Mesenchymal stem cell (in vitro differentiated cells and primary cell): ENCODE measurements around the gene MSL3B.

ENCODE experiments used
- DNase-seq: peaks from one replicate; pipeline ENCODE4 v3.0.0-alpha.2; 2013
- H2AFZ ChIP-seq: one replicate; pipeline ENCODE4 v1.6.1; 2013; ENCODE audit warnings: low read depth, mild to moderate bottlenecking, control low read depth, inconsistent platforms, low read length, moderate library complexity
- H2AK5ac ChIP-seq: 2 replicates; pipeline ENCODE4 v1.6.1; 2013; ENCODE audit warnings: low read length, moderate library complexity, mild to moderate bottlenecking, inconsistent platforms; ENCODE audit not compliant: severe bottlenecking
- H2BK120ac ChIP-seq: one replicate; pipeline ENCODE4 v1.6.1; 2013; ENCODE audit warnings: low read depth, mild to moderate bottlenecking, inconsistent platforms, low read length, moderate library complexity
- H2BK12ac ChIP-seq, 2 experiments: one replicate each; pipeline ENCODE4 v1.6.1; 2013; ENCODE audit warnings: inconsistent platforms in 2 of 2, low read length in 2 of 2, mild to moderate bottlenecking in 2 of 2, moderate library complexity in 2 of 2, control low read depth in 1 of 2
- H2BK15ac ChIP-seq: one replicate; pipeline ENCODE4 v1.6.1; 2013; ENCODE audit warnings: mild to moderate bottlenecking, low read depth, inconsistent platforms; ENCODE audit not compliant: poor library complexity, severe bottlenecking
- H2BK5ac ChIP-seq: 2 replicates; pipeline ENCODE4 v1.6.1; 2013; ENCODE audit warnings: low read depth, mild to moderate bottlenecking, low read length, control low read depth, inconsistent platforms; ENCODE audit not compliant: poor library complexity, severe bottlenecking
- H3K14ac ChIP-seq, 2 experiments: one replicate each; pipeline ENCODE4 v1.6.1; 2013; ENCODE audit warnings: inconsistent platforms in 2 of 2, low read length in 2 of 2, control low read depth in 1 of 2, mild to moderate bottlenecking in 1 of 2, moderate library complexity in 1 of 2
- H3K18ac ChIP-seq, 2 experiments: one replicate each; pipeline ENCODE4 v1.6.1; 2013; ENCODE audit warnings: inconsistent platforms in 2 of 2, low read length in 2 of 2, control low read depth in 1 of 2, low read depth in 1 of 2, mild to moderate bottlenecking in 1 of 2
- H3K23ac ChIP-seq, 2 experiments: one replicate each; pipeline ENCODE4 v1.6.1; 2013; ENCODE audit warnings: inconsistent platforms in 2 of 2, low read length in 2 of 2, mild to moderate bottlenecking in 2 of 2, moderate library complexity in 2 of 2, control low read depth in 1 of 2
- H3K27ac ChIP-seq: 2 replicates; pipeline ENCODE4 v1.5.1; 2013; ENCODE audit warnings: mild to moderate bottlenecking, moderate library complexity, low read length, control low read depth, inconsistent platforms; ENCODE audit not compliant: poor library complexity, severe bottlenecking
- H3K27me3 ChIP-seq, 2 experiments: 2 replicates each; pipeline versions ENCODE4 v1.6.1 to v1.7.0; 2013; ENCODE audit warnings: low read length in 2 of 2, mild to moderate bottlenecking in 2 of 2, moderate library complexity in 2 of 2, control low read depth in 1 of 2, inconsistent platforms in 1 of 2; ENCODE audit not compliant: control insufficient read depth in 1 of 2, insufficient read depth in 1 of 2
- H3K36me3 ChIP-seq, 2 experiments: 2 replicates each; pipeline versions ENCODE4 v1.6.1 to v1.7.0; 2013; ENCODE audit warnings: low read length in 2 of 2, control low read depth in 1 of 2, inconsistent platforms in 1 of 2, low read depth in 1 of 2, mild to moderate bottlenecking in 1 of 2; ENCODE audit not compliant: insufficient read depth in 2 of 2, control insufficient read depth in 1 of 2
- H3K4ac ChIP-seq, 2 experiments: one replicate each; pipeline ENCODE4 v1.6.1; 2013; ENCODE audit warnings: inconsistent platforms in 2 of 2, low read length in 2 of 2, mild to moderate bottlenecking in 2 of 2, moderate library complexity in 2 of 2, control low read depth in 1 of 2, low read depth in 1 of 2
- H3K4me1 ChIP-seq: 2 replicates; pipeline ENCODE4 v1.6.1; 2013; ENCODE audit warnings: low read depth, low read length, control low read depth; ENCODE audit not compliant: control insufficient read depth, insufficient read depth
- H3K4me2 ChIP-seq: 2 replicates; pipeline ENCODE4 v1.6.1; 2013; ENCODE audit warnings: low read length, mild to moderate bottlenecking, inconsistent platforms; ENCODE audit not compliant: poor library complexity, severe bottlenecking
- H3K4me3 ChIP-seq, 2 experiments: 2 replicates each; pipeline versions ENCODE4 v1.5.1 to v1.7.0; 2013; ENCODE audit warnings: low read length in 2 of 2, mild to moderate bottlenecking in 2 of 2, control low read depth in 1 of 2, low read depth in 1 of 2; ENCODE audit not compliant: insufficient read depth in 1 of 2
- H3K79me1 ChIP-seq: replicated peaks from 2 replicates; pipeline ENCODE4 v1.6.1; 2013; ENCODE audit warnings: mild to moderate bottlenecking, control low read depth, low read length, inconsistent platforms; ENCODE audit not compliant: poor library complexity, severe bottlenecking
- H3K9ac ChIP-seq: 2 replicates; pipeline ENCODE4 v1.7.0; 2013; ENCODE audit warnings: mild to moderate bottlenecking, low read length, moderate library complexity
- H3K9me3 ChIP-seq: 2 replicates; pipeline ENCODE4 v1.7.0; 2013; ENCODE audit warnings: mild to moderate bottlenecking, low read length; ENCODE audit not compliant: control insufficient read depth
- H4K8ac ChIP-seq: one replicate; pipeline ENCODE4 v1.6.1; 2013; ENCODE audit warnings: inconsistent platforms, mild to moderate bottlenecking, low read length, moderate library complexity
- H4K91ac ChIP-seq: one replicate; pipeline ENCODE4 v1.6.1; 2013; ENCODE audit warnings: mild to moderate bottlenecking, low read length, inconsistent platforms
- whole genome bisulfite sequencing: methylation state at CpG from one replicate; pipeline ENCODE4 v1.1.7; 2013; ENCODE audit warnings: mixed read lengths; 5-methylcytosine and 5-hydroxymethylcytosine counted together

Gene MSL3B

DNA sequence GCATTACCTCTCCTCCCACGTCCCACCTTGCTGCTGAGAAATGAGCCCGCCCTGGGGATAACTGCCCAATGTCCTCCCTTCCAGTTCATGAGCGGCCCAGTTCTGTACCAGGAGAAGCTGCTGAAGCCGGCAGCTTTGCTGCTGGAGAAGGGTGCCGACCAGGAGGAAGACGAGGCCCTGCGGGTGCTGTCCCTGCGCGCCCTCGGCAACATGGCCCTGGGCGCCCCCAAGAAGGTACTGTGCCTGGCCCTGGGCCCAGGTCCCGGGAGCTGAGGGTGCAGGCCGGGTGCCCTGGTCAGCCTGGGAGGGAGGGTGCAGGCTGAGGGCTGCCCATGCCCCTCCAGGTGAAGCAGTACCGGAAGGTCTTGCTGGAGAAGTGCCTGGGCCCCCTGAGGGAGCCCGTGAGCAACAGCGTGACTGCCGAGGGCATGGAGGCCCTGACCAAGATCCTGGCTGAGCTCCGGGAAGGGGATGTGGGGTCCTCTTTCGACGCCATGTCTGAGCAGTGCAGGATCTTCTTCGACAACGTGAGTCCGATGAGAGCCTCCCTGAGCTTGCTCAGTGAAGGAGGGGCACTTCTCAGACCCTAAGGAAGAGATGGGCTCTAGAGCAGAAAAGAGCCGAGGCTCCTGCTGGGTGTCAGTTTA, 39.5 kb downstream of the MSL3B start:
- Histone ChIP-seq H3K18ac (no peak overlapping the region), H2AK5ac (no peak overlapping the region), H4K91ac (no peak overlapping the region), H4K8ac (no peak overlapping the region), H3K4ac (no peak overlapping the region), H2BK12ac (no peak overlapping the region), H3K23ac (no peak overlapping the region), H3K9me3 (no peaks in the 10 kb centered on the region), H3K14ac (no peak overlapping the region), H3K4me1 (peaks cover 3% of the 10 kb centered on the region), H3K4me2 (no peak overlapping the region), H3K27ac (no peak overlapping the region), H2AFZ (no peak overlapping the region), H3K36me3 (no peaks in the 10 kb centered on the region), H3K27me3 (peaks cover 0 to 5% of the 10 kb centered on the region in 2 experiments), H3K79me1 (peaks cover 1% of the 10 kb centered on the region), H2BK5ac (no peak overlapping the region), H2BK15ac (no peak overlapping the region), H3K4me3 (peak overlapping the region in 1 of 2 experiments; percentile 18), H3K9ac (no peak overlapping the region), H2BK120ac (no peak overlapping the region)
- no peak for DNase-seq
- WGBS: 88% methylated on average over 24 of the region's 24 CpGs

DNA sequence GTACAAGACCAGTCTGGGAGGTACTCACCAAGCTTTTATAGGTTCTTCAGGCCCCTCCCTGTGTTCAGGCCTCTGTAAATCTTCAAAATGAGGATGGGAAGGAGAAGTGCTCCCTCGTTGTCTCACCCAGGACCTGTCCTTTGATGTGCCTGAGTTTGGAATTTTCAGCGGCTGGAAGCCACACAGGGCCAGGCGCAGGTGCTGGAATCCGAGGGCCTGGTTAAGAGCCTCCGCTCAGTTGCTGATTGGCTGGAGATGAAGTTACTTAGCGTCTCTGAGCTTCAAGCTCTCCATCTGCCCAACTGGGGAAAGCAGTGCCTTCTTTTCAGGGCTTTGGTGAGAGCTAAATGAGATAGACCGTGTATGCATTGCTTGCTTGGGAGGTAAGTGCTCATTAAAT, 43.8 kb downstream of the MSL3B start:
- Histone ChIP-seq H3K27me3 (peaks cover 21 to 27% of the 10 kb centered on the region in 2 experiments), H3K4ac (no peak overlapping the region), H2AFZ (no peak overlapping the region), H3K9ac (no peak overlapping the region), H3K9me3 (no peaks in the 10 kb centered on the region), H2AK5ac (no peak overlapping the region), H3K36me3 (no peaks in the 10 kb centered on the region), H3K4me3 (no peak overlapping the region), H2BK120ac (no peak overlapping the region), H3K4me2 (no peak overlapping the region), H4K8ac (no peak overlapping the region), H2BK5ac (no peak overlapping the region), H3K18ac (no peak overlapping the region), H2BK12ac (no peak overlapping the region), H3K27ac (no peak overlapping the region), H3K14ac (no peak overlapping the region), H3K79me1 (no peaks in the 10 kb centered on the region), H4K91ac (no peak overlapping the region), H2BK15ac (no peak overlapping the region), H3K23ac (no peak overlapping the region), H3K4me1 (no peaks in the 10 kb centered on the region)
- DNase-seq: no peak
- 75% methylated on average over 7 of the region's 7 CpGs for WGBS

DNA sequence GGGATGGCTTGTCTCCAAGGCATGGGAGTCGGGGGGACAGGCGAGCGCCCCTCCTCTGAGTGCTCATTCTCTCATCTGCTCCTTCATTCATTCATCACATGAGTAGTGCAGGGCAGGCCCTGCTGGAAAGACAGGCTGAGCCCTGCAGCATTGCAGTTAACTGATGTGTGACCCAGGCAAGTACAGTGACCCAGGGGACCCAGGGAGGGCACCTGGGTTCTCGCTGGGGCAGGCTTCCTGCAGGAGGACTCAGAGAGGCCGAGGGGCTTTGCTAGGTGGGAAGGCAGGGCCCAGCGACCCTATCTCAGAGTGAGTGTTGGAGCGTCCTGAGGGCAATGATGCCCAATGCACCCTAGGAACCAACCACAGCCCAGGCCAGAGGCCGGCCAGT, 44.5 kb downstream of the MSL3B start:
- no peak overlapping the region for H3K4me3 ChIP-seq

DNA sequence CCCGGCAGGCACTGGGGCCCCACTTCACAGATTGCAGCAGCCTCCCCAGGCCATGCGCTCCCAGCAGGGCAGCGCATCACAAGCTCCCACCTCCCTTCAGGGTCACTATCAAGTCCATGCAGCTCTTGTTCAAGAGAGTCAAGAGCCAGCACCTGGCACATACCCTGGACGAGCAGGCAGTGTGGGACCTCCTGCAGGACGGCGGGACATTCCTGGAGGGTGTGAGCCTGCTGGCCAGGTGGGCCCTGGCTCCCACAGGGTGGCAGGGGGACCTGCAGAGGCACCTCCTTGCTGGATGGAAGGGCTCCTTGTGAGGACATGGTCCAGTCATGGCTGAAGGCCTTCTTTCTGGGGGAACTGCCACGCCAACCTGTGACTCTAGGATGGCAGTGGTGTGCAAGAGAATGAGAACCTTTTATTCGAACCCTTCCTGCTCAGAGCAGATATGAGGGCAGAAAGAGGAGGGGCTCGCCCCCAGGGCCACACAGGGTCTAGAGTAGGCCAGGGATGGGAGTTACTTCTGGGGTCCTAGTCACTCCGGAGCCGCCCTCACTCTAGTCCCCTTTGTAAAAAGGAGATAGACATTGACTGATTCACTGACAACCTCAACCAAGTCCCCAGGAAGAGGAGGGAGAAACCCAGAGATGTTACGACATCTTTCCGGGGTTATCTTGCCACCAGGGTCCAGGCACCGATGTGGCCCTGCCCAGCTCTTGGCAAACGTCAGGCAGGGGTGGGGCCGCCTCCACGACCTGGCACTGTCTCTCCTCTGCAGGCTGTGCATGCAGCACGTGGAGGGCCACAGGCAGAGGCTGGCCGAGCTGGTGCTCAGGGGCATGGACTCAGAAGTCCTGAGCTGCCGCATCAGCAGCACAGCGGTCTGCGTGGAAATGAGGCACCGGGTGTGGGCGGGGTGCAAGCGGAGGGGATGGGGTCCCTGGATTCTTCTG, 45.1 kb downstream of the MSL3B start:
- Histone ChIP-seq H3K4me3 (no peak overlapping the region), H3K9ac (no peak overlapping the region), H2AFZ (no peak overlapping the region), H2BK15ac (no peak overlapping the region), H3K9me3 (no peaks in the 10 kb centered on the region), H2AK5ac (no peak overlapping the region), H4K8ac (no peak overlapping the region), H3K4me1 (no peaks in the 10 kb centered on the region), H2BK5ac (no peak overlapping the region), H3K4ac (no peak overlapping the region), H3K27ac (no peak overlapping the region), H2BK120ac (no peak overlapping the region), H3K36me3 (no peaks in the 10 kb centered on the region), H3K79me1 (no peaks in the 10 kb centered on the region), H3K27me3 (peaks cover 21 to 27% of the 10 kb centered on the region in 2 experiments), H2BK12ac (no peak overlapping the region), H3K18ac (no peak overlapping the region), H3K4me2 (no peak overlapping the region), H3K23ac (no peak overlapping the region), H4K91ac (no peak overlapping the region), H3K14ac (no peak overlapping the region)
- DNase-seq: no peak
- 85% methylated on average over 25 of the region's 25 CpGs for WGBS

More for the DNA sequence above, 44.5 kb downstream of the MSL3B start:
- Histone ChIP-seq H2AK5ac (no peak overlapping the region), H2BK12ac (no peak overlapping the region), H2AFZ (no peak overlapping the region), H4K91ac (no peak overlapping the region), H2BK5ac (no peak overlapping the region), H3K4me1 (no peaks in the 10 kb centered on the region), H3K36me3 (no peaks in the 10 kb centered on the region), H3K4ac (no peak overlapping the region), H3K4me2 (no peak overlapping the region), H3K27me3 (peaks cover 21 to 27% of the 10 kb centered on the region in 2 experiments), H3K18ac (no peak overlapping the region), H3K9me3 (no peaks in the 10 kb centered on the region), H3K79me1 (no peaks in the 10 kb centered on the region), H3K27ac (no peak overlapping the region), H4K8ac (no peak overlapping the region), H3K23ac (no peak overlapping the region), H3K9ac (no peak overlapping the region), H2BK120ac (no peak overlapping the region), H2BK15ac (no peak overlapping the region), H3K14ac (no peak overlapping the region)
- 81% methylated on average over 8 of the region's 8 CpGs for WGBS
- no peak for DNase-seq
